Gastroesophageal sphincter (tissue), 4 donors: ENCODE results near the gene GLIPR1L2. TPM values are rescaled to one million over a fixed set of nuclear protein-coding genes. Genes with fewer than 3 reads are reported as not detected.

Experiments
- ATAC-seq: fragments of 150-250 bp; one replicate; pipeline ENCODE4 v1.9.1; 2016; ENCODE audit warnings: mild to moderate bottlenecking, moderate library complexity
- H3K27ac ChIP-seq, 4 donors: fragments of 200-600 bp; sonication (generic) in 3 of 4; 1 replicate in 3 of 4; 2 replicates in 1 of 4; pipeline ENCODE4 v1.5.1; 2016 to 2019
- H3K27me3 ChIP-seq: fragments of 200-600 bp; sonication (generic); one replicate; pipeline ENCODE4 v1.5.1; 2019
- H3K36me3 ChIP-seq, 2 donors: fragments of 200-600 bp; sonication (generic); one replicate each; pipeline ENCODE4 v1.5.1; 2019; ENCODE audit warnings: control low read depth in 1 of 2
- H3K4me1 ChIP-seq, 3 donors: fragments of 200-600 bp; sonication (generic); 1 replicate in 2 of 3; 2 replicates in 1 of 3; pipeline ENCODE4 v1.5.1; 2016 to 2019; ENCODE audit warnings: control low read depth in 2 of 3
- H3K4me3 ChIP-seq, 2 donors: fragments of 200-600 bp; sonication (generic); one replicate each; pipeline ENCODE4 v1.5.1; 2019; ENCODE audit warnings: mild to moderate bottlenecking in 1 of 2, moderate library complexity in 1 of 2
- H3K9me3 ChIP-seq, 3 donors: fragments of 200-600 bp; sonication (generic); one replicate each; pipeline ENCODE4 v1.5.1; 2017 to 2019; ENCODE audit warnings: control low read depth in 2 of 3
- EP300 ChIP-seq: sonication (generic); formaldehyde crosslinking; IDR thresholded peaks from one replicate; pipeline ENCODE4 v1.6.1; 2017; ENCODE audit warnings: antibody characterized with exemption, mild to moderate bottlenecking
- POLR2A ChIP-seq, 2 donors: fragments of 450-650 bp; IDR thresholded peaks; one replicate each; pipeline ENCODE4 v1.6.1; 2017; ENCODE audit warnings: antibody characterized with exemption in 2 of 2, mild to moderate bottlenecking in 2 of 2, moderate library complexity in 1 of 2
- POLR2AphosphoS5 ChIP-seq: sonication (generic); formaldehyde crosslinking; IDR thresholded peaks from one replicate; pipeline ENCODE4 v1.6.1; 2017; ENCODE audit warnings: antibody characterized with exemption
- WGBS, 2 donors: methylation state at CpG; one replicate each; pipeline ENCODE4 v1.1.5; 2018; ENCODE audit warnings: low coverage in 1 of 2; 5-methylcytosine and 5-hydroxymethylcytosine counted together
- total RNA-seq, 4 donors: library from RNA; depleted of rRNA; stranded (reverse); fragments of >200 nt; gene quantifications; one replicate each; pipeline ENCODE4 v1.1.0, GENCODE V29; 2016
- TF ChIP-seq, protein P1 (sequence below), 4 experiments: fragments of 200-600 bp in 2 of 4; fragments of 450-650 bp in 2 of 4; sonication (generic) in 1 of 4; IDR thresholded peaks; one replicate each; pipeline ENCODE4 v1.5.1; 2017 to 2019; ENCODE audit warnings: antibody characterized with exemption in 4 of 4, mild to moderate bottlenecking in 2 of 4, moderate library complexity in 2 of 4

The GLIPR1L2 gene
- total RNA-seq, 4 donors from 2014 or later = 0.13 to 2.3 (median 1.2) TPM

DNA sequence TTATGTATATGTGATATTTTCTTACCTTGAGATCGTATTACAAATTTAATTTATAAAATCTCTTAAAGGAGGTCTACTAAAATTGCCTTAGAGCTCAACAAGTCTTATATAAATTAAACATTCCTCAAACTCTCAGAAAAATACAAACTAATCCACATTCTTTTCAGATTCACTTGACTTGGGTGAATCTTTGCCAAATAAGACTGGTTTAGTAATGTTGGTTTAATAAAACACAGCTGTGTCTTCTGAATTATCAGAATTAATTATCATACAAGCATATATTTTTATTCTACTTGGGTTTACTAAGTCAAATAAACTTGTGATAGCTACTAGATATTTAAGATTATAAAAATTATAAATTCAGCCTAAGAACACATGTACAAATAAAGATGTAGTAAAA, 13.3 kb downstream of the GLIPR1L2 start:
- 73 to 79% methylated on average over 1 of the region's 1 CpG for WGBS, 2 donors
- no peak overlapping the region for H3K4me3 ChIP-seq
- no peaks in the 10 kb centered on the region for H3K27me3 ChIP-seq
- no peak for ATAC-seq
- H3K27ac ChIP-seq = no peak overlapping the region
- TF ChIP-seq POLR2AphosphoS5 = no peak
- TF ChIP-seq, protein P1, sequence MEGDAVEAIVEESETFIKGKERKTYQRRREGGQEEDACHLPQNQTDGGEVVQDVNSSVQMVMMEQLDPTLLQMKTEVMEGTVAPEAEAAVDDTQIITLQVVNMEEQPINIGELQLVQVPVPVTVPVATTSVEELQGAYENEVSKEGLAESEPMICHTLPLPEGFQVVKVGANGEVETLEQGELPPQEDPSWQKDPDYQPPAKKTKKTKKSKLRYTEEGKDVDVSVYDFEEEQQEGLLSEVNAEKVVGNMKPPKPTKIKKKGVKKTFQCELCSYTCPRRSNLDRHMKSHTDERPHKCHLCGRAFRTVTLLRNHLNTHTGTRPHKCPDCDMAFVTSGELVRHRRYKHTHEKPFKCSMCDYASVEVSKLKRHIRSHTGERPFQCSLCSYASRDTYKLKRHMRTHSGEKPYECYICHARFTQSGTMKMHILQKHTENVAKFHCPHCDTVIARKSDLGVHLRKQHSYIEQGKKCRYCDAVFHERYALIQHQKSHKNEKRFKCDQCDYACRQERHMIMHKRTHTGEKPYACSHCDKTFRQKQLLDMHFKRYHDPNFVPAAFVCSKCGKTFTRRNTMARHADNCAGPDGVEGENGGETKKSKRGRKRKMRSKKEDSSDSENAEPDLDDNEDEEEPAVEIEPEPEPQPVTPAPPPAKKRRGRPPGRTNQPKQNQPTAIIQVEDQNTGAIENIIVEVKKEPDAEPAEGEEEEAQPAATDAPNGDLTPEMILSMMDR (IDR thresholded peaks at IDR 0.05) = no peak
- no peak for TF ChIP-seq EP300
- no peak for TF ChIP-seq POLR2A (IDR thresholded peaks at IDR 0.05)
- H3K4me1 ChIP-seq = no peaks in the 10 kb centered on the region
- no peaks in the 10 kb centered on the region for H3K9me3 ChIP-seq
- no peaks in the 10 kb centered on the region for H3K36me3 ChIP-seq

DNA sequence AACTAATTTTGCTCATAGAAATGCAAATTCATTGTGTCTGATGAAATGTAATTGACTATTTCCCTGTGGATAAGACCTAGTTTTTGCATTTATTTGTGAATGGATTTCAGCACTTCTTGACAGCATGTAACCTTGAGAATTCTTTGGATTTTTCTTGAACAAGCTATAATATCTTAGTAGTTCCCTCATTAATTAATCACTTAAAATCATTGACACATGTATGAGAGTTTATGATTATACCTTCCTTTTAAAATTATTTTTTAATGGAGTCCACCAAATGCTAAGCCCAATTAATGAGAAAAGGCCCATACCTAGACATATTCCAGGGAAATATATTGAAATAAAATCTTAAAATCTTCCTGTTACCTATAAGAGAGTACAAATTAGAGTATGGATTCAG, 16.8 kb downstream of the GLIPR1L2 start:
- Histone ChIP-seq H3K9me3 (no peaks in the 10 kb centered on the region), H3K27ac (no peak overlapping the region), H3K27me3 (no peaks in the 10 kb centered on the region), H3K36me3 (no peaks in the 10 kb centered on the region), H3K4me3 (no peak overlapping the region), H3K4me1 (no peaks in the 10 kb centered on the region)
- TF ChIP-seq EP300 = no peak
- no peak for TF ChIP-seq POLR2A (IDR thresholded peaks at IDR 0.05)
- TF ChIP-seq, protein P1 (IDR thresholded peaks at IDR 0.05) = no peak
- no peak for TF ChIP-seq POLR2AphosphoS5
- ATAC-seq = no peak

DNA sequence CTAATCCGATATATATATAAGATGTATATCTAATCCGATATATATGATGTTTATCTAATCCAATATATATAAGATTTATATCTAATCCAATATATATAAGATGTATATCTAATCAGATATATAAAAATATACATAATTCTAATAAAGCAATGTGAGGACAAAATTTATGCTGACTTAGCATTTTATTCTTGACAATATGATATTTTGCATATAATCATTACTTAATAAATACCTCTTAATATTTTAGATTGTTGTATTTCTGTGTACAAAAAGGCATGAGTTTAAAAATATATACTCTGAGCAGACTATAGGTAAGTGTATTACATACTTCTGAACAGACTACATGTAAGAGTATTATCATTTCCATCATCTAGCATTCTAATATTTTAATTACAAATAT, 18.9 kb downstream of the GLIPR1L2 start:
- 81 to 94% methylated on average over 2 of the region's 2 CpGs for WGBS, 2 donors
- H3K4me1 ChIP-seq = no peaks in the 10 kb centered on the region

DNA sequence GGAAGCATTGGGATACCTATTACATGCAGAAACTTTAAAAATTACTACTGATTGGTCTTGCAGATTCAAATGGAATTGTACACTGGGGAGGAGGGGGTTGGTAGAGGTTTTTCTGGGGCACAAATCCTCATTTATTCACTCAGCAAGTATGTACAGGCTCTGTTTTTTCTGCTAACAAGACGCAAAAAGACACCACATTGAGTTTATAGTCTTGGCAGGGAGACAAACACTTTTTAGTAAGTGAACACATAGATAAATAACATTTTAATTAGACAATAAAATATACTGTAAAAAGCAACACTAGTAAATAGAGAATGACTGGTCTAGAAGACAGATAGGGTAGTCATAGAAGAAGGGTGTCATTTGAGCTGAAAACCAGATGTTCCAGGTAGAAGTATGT, 23.8 kb downstream of the GLIPR1L2 start:
- TF ChIP-seq POLR2A (IDR thresholded peaks at IDR 0.05) (no peak), EP300 (no peak), POLR2AphosphoS5 (no peak)
- TF ChIP-seq, protein P1 (IDR thresholded peaks at IDR 0.05) = no peak
- no peak for ATAC-seq
- Histone ChIP-seq H3K4me1 (no peaks in the 10 kb centered on the region), H3K36me3 (no peaks in the 10 kb centered on the region), H3K27me3 (no peaks in the 10 kb centered on the region), H3K27ac (no peak overlapping the region), H3K9me3 (no peaks in the 10 kb centered on the region), H3K4me3 (no peak overlapping the region)
- WGBS, 2 donors = 30% methylated on average over 1 of the region's 1 CpG; no CpG with 5 or more reads in 1 of the 2 donors

More for the DNA sequence above, 18.9 kb downstream of the GLIPR1L2 start:
- Histone ChIP-seq H3K9me3 (no peaks in the 10 kb centered on the region), H3K27me3 (no peaks in the 10 kb centered on the region), H3K27ac (no peak overlapping the region), H3K36me3 (no peaks in the 10 kb centered on the region), H3K4me3 (no peak overlapping the region)
- ATAC-seq = no peak
- TF ChIP-seq, protein P1 (IDR thresholded peaks at IDR 0.05) = no peak
- TF ChIP-seq POLR2A (IDR thresholded peaks at IDR 0.05) (no peak), EP300 (no peak), POLR2AphosphoS5 (no peak)

DNA sequence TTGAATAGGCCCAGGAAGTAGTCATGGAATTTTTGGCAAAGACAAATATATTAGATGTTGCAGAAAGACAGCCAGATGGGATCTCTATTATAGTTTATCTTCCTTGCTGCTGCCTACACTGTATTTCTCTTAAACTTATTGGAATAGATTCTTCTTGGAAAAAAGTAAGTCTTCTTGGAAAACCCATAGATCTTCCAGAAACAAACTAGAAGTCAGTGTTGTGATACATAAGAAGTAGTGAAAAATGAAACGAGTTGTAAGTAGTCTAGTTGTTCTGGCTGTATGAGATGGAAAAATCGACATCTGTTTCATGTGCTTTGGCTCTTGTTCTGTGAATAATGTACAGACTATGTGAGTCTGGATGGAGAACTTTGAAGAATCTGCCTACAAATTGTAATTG, 29.0 kb downstream of the GLIPR1L2 start:
- Histone ChIP-seq H3K27ac (no peak overlapping the region), H3K9me3 (no peaks in the 10 kb centered on the region), H3K4me3 (no peak overlapping the region), H3K4me1 (no peaks in the 10 kb centered on the region), H3K36me3 (no peaks in the 10 kb centered on the region), H3K27me3 (no peaks in the 10 kb centered on the region)
- WGBS, 2 donors = 47 to 66% methylated on average over 2 of the region's 2 CpGs
- TF ChIP-seq, protein P1 (IDR thresholded peaks at IDR 0.05) = no peak
- TF ChIP-seq EP300 = no peak
- no peak for TF ChIP-seq POLR2A (IDR thresholded peaks at IDR 0.05)
- no peak for TF ChIP-seq POLR2AphosphoS5
- ATAC-seq = no peak
